ENCODE data around the gene SEMA3E. TPM values are rescaled to one million over a fixed set of nuclear protein-coding genes. Genes with fewer than 3 reads are reported as not detected.
"Not testable (repeated sequence)": the region's sequence is repeated elsewhere in the genome, so short reads cannot be mapped to it uniquely, and the experiment has no call there.

SEMA3E gene
- total RNA-seq, 2 donors from 2014 or later = not detected

- Mint-ChIP-seq H3K27me3 (no peaks in the 10 kb centered on the region), H3K9me3 (peaks cover 6% of the 10 kb centered on the region), H3K4me3 (no peak overlapping the region), H3K36me3 (ENCODE audit: low read depth) (no peaks in the 10 kb centered on the region), H3K4me1 (no peaks in the 10 kb centered on the region), H3K27ac (no peak overlapping the region)
- ATAC-seq (replicated peaks) = no peak
These were observed 197.4 kb downstream of the SEMA3E start for GRCh38 chr7:83451501-83452045.

GRCh38 chr7:83449781-83450180, 199.2 kb downstream of the SEMA3E start:
- Mint-ChIP-seq H3K9me3 (peaks cover 6% of the 10 kb centered on the region), H3K4me1 (no peaks in the 10 kb centered on the region), H3K27me3 (no peaks in the 10 kb centered on the region), H3K4me3 (no peak overlapping the region), H3K36me3 (ENCODE audit: low read depth) (no peaks in the 10 kb centered on the region), H3K27ac (no peak overlapping the region)
- no peak for ATAC-seq (replicated peaks)

GRCh38 chr7:83447681-83448080, 201.3 kb downstream of the SEMA3E start:
- Mint-ChIP-seq H3K27me3 (no peaks in the 10 kb centered on the region), H3K9me3 (peaks cover 20% of the 10 kb centered on the region), H3K4me1 (no peaks in the 10 kb centered on the region), H3K36me3 (ENCODE audit: low read depth) (no peaks in the 10 kb centered on the region), H3K27ac (no peak overlapping the region), H3K4me3 (no peak overlapping the region)
- ATAC-seq (replicated peaks) = no peak

GRCh38 chr7:83446102-83446669, 202.8 kb downstream of the SEMA3E start:
- no peak overlapping the region for H3K27ac Mint-ChIP-seq
- ATAC-seq (replicated peaks) = no peak

GRCh38 chr7:83442911-83443310, 206.0 kb downstream of the SEMA3E start:
- Mint-ChIP-seq H3K4me3 (no peak overlapping the region), H3K9me3 (peaks cover 21% of the 10 kb centered on the region), H3K36me3 (ENCODE audit: low read depth) (no peaks in the 10 kb centered on the region), H3K27ac (no peak overlapping the region), H3K4me1 (no peaks in the 10 kb centered on the region), H3K27me3 (no peaks in the 10 kb centered on the region)
- no peak for ATAC-seq (replicated peaks)

More at GRCh38 chr7:83446102-83446669, 202.8 kb downstream of the SEMA3E start:
- Mint-ChIP-seq H3K27me3 (no peaks in the 10 kb centered on the region), H3K4me1 (no peaks in the 10 kb centered on the region), H3K4me3 (no peak overlapping the region), H3K9me3 (peaks cover 23% of the 10 kb centered on the region), H3K36me3 (ENCODE audit: low read depth) (no peaks in the 10 kb centered on the region)

- Mint-ChIP-seq H3K36me3 (ENCODE audit: low read depth) (no peaks in the 10 kb centered on the region), H3K27ac (no peak overlapping the region), H3K4me3 (no peak overlapping the region), H3K27me3 (no peaks in the 10 kb centered on the region), H3K4me1 (no peaks in the 10 kb centered on the region), H3K9me3 (peaks cover 19% of the 10 kb centered on the region)
- no peak for ATAC-seq (replicated peaks)
These were observed 209.9 kb downstream of the SEMA3E start for GRCh38 chr7:83439026-83439425.

- H3K27ac Mint-ChIP-seq; H3K4me1 Mint-ChIP-seq; H3K36me3 Mint-ChIP-seq (ENCODE audit: low read depth); H3K27me3 Mint-ChIP-seq; ATAC-seq (replicated peaks); H3K9me3 Mint-ChIP-seq; H3K4me3 Mint-ChIP-seq: not testable (repeated sequence)
These were observed 218.7 kb downstream of the SEMA3E start for GRCh38 chr7:83430289-83430688.

GRCh38 chr7:83429493-83429892, 219.4 kb downstream of the SEMA3E start:
- no peaks in the 10 kb centered on the region for H3K27me3 Mint-ChIP-seq
- H3K36me3 Mint-ChIP-seq (ENCODE audit: low read depth) = no peaks in the 10 kb centered on the region

GRCh38 chr7:83427884-83428283, 221.1 kb downstream of the SEMA3E start:
- Mint-ChIP-seq H3K27ac (no peak overlapping the region), H3K36me3 (ENCODE audit: low read depth) (no peaks in the 10 kb centered on the region), H3K27me3 (no peaks in the 10 kb centered on the region), H3K4me1 (no peaks in the 10 kb centered on the region), H3K9me3 (peaks cover 4% of the 10 kb centered on the region), H3K4me3 (no peak overlapping the region)
- ATAC-seq (replicated peaks) = no peak

More at GRCh38 chr7:83429493-83429892, 219.4 kb downstream of the SEMA3E start:
- no peak overlapping the region for H3K4me3 Mint-ChIP-seq
- ATAC-seq (replicated peaks) = no peak
- H3K9me3 Mint-ChIP-seq = peaks cover 4% of the 10 kb centered on the region
- H3K27ac Mint-ChIP-seq = no peak overlapping the region
- no peaks in the 10 kb centered on the region for H3K4me1 Mint-ChIP-seq

- H3K4me1 Mint-ChIP-seq = no peaks in the 10 kb centered on the region
- peaks cover 11% of the 10 kb centered on the region for H3K9me3 Mint-ChIP-seq
- ATAC-seq (replicated peaks) = no peak
- H3K27me3 Mint-ChIP-seq = no peaks in the 10 kb centered on the region
- no peaks in the 10 kb centered on the region for H3K36me3 Mint-ChIP-seq (ENCODE audit: low read depth)
- H3K4me3 Mint-ChIP-seq = no peak overlapping the region
- H3K27ac Mint-ChIP-seq = no peak overlapping the region
These were observed 222.6 kb downstream of the SEMA3E start for GRCh38 chr7:83426325-83426724.

- no peak for ATAC-seq (replicated peaks)
- Mint-ChIP-seq H3K27me3 (no peaks in the 10 kb centered on the region), H3K36me3 (ENCODE audit: low read depth) (no peaks in the 10 kb centered on the region), H3K27ac (no peak overlapping the region), H3K4me3 (no peak overlapping the region), H3K4me1 (no peaks in the 10 kb centered on the region), H3K9me3 (peaks cover 13% of the 10 kb centered on the region)
These were observed 229.9 kb downstream of the SEMA3E start for GRCh38 chr7:83419013-83419412.

- no peaks in the 10 kb centered on the region for H3K4me1 Mint-ChIP-seq
- H3K27ac Mint-ChIP-seq = no peak overlapping the region
- H3K27me3 Mint-ChIP-seq = no peaks in the 10 kb centered on the region
- H3K9me3 Mint-ChIP-seq = peaks cover 6% of the 10 kb centered on the region
- H3K36me3 Mint-ChIP-seq (ENCODE audit: low read depth) = no peaks in the 10 kb centered on the region
- H3K4me3 Mint-ChIP-seq = no peak overlapping the region
- no peak for ATAC-seq (replicated peaks)
These were observed 233.1 kb downstream of the SEMA3E start for GRCh38 chr7:83415840-83416239.

- Mint-ChIP-seq H3K27ac (no peak overlapping the region), H3K36me3 (ENCODE audit: low read depth) (no peaks in the 10 kb centered on the region), H3K4me3 (no peak overlapping the region), H3K27me3 (no peaks in the 10 kb centered on the region), H3K4me1 (no peaks in the 10 kb centered on the region), H3K9me3 (peaks cover under 1% of the 10 kb centered on the region)
- no peak for ATAC-seq (replicated peaks)
These were observed 234.0 kb downstream of the SEMA3E start for GRCh38 chr7:83414947-83415346.

- Mint-ChIP-seq H3K9me3 (no peaks in the 10 kb centered on the region), H3K36me3 (ENCODE audit: low read depth) (no peaks in the 10 kb centered on the region), H3K4me1 (no peaks in the 10 kb centered on the region), H3K27me3 (no peaks in the 10 kb centered on the region), H3K27ac (no peak overlapping the region), H3K4me3 (no peak overlapping the region)
- ATAC-seq (replicated peaks) = no peak
These were observed 235.1 kb downstream of the SEMA3E start for GRCh38 chr7:83413831-83414230.

GRCh38 chr7:83413424-83413823, 235.5 kb downstream of the SEMA3E start:
- Mint-ChIP-seq H3K4me1 (no peaks in the 10 kb centered on the region), H3K9me3 (no peaks in the 10 kb centered on the region), H3K36me3 (ENCODE audit: low read depth) (no peaks in the 10 kb centered on the region), H3K27me3 (no peaks in the 10 kb centered on the region), H3K27ac (no peak overlapping the region), H3K4me3 (no peak overlapping the region)
- no peak for ATAC-seq (replicated peaks)

Measured in activated T-helper 17 cell treated with anti-CD3 and anti-CD28 coated beads, Interleukin-2, amount 50 U/mL, for 72 hours (primary cell).